ENCODE results near the gene C2CD4B.

C2CD4B gene

GRCh38 chr15:62120776-62121175, 44.3 kb downstream of the C2CD4B start:
- no peak for TF ChIP-seq CTCF (conservative IDR thresholded peaks at IDR 0.05; ENCODE audit: low read length)
- H3K4me3 ChIP-seq (ENCODE audit: low read length): no peak overlapping the region
- no peak for DNase-seq (ENCODE audit: low read depth)

GRCh38 chr15:62119874-62120273, 45.2 kb downstream of the C2CD4B start:
- no peak overlapping the region for H3K4me3 ChIP-seq (ENCODE audit: low read length)
- TF ChIP-seq CTCF (conservative IDR thresholded peaks at IDR 0.05; ENCODE audit: low read length): no peak
- DNase-seq (ENCODE audit: low read depth): no peak

GRCh38 chr15:62119227-62119864, 45.7 kb downstream of the C2CD4B start:
- peak; percentile 94 for DNase-seq (ENCODE audit: low read depth)
- peak overlapping the region; percentile 52 for H3K4me3 ChIP-seq (ENCODE audit: low read length)

GRCh38 chr15:62118520-62119226, 46.4 kb downstream of the C2CD4B start:
- peak overlapping the region; percentile 52 for H3K4me3 ChIP-seq (ENCODE audit: low read length)
- TF ChIP-seq CTCF (conservative IDR thresholded peaks at IDR 0.05; ENCODE audit: low read length): no peak
- peak; percentile 35 for DNase-seq (ENCODE audit: low read depth)

More at GRCh38 chr15:62119227-62119864, 45.7 kb downstream of the C2CD4B start:
- no peak; the same call in 1 of the 2 replicates for TF ChIP-seq CTCF (conservative IDR thresholded peaks at IDR 0.05; ENCODE audit: low read length)

GRCh38 chr15:62115847-62116246, 49.2 kb downstream of the C2CD4B start:
- no peak for DNase-seq (ENCODE audit: low read depth)
- TF ChIP-seq CTCF (conservative IDR thresholded peaks at IDR 0.05; ENCODE audit: low read length): no peak
- H3K4me3 ChIP-seq (ENCODE audit: low read length): no peak overlapping the region

Data from AG10803 (cell line).